GM12801 (cell line): Measurements from ENCODE around the gene FAM184B.

Experiments
- TF ChIP-seq, protein P1 (sequence below): IDR thresholded peaks from one replicate; pipeline ENCODE4 v1.5.1; 2011; ENCODE audit warnings: control low read depth; ENCODE audit not compliant: insufficient read length; ENCODE audit errors: extremely low read depth

The FAM184B gene

GRCh38 chr4:17662694-17663093 is 118.7 kb downstream of the FAM184B start:
- TF ChIP-seq, protein P1, sequence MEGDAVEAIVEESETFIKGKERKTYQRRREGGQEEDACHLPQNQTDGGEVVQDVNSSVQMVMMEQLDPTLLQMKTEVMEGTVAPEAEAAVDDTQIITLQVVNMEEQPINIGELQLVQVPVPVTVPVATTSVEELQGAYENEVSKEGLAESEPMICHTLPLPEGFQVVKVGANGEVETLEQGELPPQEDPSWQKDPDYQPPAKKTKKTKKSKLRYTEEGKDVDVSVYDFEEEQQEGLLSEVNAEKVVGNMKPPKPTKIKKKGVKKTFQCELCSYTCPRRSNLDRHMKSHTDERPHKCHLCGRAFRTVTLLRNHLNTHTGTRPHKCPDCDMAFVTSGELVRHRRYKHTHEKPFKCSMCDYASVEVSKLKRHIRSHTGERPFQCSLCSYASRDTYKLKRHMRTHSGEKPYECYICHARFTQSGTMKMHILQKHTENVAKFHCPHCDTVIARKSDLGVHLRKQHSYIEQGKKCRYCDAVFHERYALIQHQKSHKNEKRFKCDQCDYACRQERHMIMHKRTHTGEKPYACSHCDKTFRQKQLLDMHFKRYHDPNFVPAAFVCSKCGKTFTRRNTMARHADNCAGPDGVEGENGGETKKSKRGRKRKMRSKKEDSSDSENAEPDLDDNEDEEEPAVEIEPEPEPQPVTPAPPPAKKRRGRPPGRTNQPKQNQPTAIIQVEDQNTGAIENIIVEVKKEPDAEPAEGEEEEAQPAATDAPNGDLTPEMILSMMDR = no peak

- TF ChIP-seq, protein P1 = no peak
Measured at GRCh38 chr4:17657849-17658248, 123.6 kb downstream of the FAM184B start.

DNA sequence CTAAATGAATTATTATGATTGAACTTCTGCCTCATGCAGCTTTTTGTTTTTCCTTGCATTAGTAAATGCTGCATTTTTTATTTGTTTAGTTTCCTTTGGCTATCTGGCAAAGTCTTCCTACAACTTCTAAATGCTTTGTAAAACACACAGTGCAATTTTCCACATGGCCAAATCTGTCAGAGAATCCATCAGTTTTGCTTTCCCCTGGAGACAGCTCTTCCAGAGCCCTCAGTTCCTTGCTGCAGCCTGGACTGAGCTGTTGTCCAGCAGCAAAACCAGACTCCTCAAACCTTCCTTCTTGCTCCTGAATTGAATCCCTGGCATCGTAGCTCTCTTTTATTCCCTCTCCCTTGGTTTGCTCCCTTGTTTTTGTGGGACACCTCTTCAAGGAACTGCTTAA is 124.3 kb downstream of the FAM184B start:
- TF ChIP-seq, protein P1 = no peak

- TF ChIP-seq, protein P1 = no peak
Measured at GRCh38 chr4:17654701-17655100, 126.7 kb downstream of the FAM184B start.

GRCh38 chr4:17650406-17650805 is 131.0 kb downstream of the FAM184B start:
- TF ChIP-seq, protein P1 = no peak

- TF ChIP-seq, protein P1 = no peak
Measured at GRCh38 chr4:17647927-17648326, 133.5 kb downstream of the FAM184B start.

DNA sequence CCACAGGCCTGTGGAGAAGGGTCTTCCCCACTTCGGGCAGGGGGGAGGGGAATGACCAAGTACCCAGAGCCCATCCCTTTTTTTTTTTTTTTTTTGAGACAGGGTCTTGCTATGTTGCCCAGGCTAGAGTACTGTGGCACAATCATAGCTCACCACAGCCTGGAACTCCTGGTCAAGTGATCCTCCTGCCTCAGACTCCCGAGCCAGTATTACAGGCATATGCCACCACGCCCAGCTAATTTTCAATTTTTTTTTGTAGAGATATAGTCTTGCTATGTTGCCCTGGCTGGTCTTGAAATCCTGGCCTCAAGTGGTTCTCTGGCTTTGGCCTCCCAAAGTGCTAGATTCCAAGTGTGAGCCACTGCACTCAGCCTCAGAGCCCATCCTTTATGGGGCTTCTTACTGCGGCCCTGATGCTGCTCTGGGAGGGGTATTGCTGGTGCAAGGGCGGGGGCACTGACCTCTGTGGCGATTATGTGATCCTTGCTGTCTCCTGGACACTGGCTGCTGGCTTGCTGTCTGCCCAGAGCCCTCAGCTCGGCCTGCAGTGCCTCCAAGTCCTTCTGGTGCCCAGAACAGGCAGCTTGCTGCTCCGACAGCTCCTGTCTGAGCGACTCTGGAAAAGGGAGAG is 134.1 kb downstream of the FAM184B start:
- TF ChIP-seq, protein P1 = no peak
